CD4-positive, alpha-beta T cell treated with Interleukin-15 for 1 hour (primary cell): ENCODE results near the gene RICTOR.
"Not testable (repeated sequence)": the region's sequence is repeated elsewhere in the genome, so short reads cannot be mapped to it uniquely, and the experiment has no call there.

Source experiments
- DNase-seq: peaks from one replicate; pipeline ENCODE4 v3.0.0-alpha.2; 2020

The RICTOR gene

GRCh38 chr5:39055027-39055767 is 19.0 kb downstream of the RICTOR start:
- no peak for DNase-seq

GRCh38 chr5:39053189-39053588 is 21.0 kb downstream of the RICTOR start:
- no peak for DNase-seq

- no peak for DNase-seq
Observed at GRCh38 chr5:39052141-39052540, 22.1 kb downstream of the RICTOR start.

- DNase-seq: no peak
Observed at GRCh38 chr5:39049315-39049714, 24.9 kb downstream of the RICTOR start.

GRCh38 chr5:39040875-39041274 is 33.3 kb downstream of the RICTOR start:
- no peak for DNase-seq

GRCh38 chr5:39034493-39034892 is 39.7 kb downstream of the RICTOR start:
- not testable (repeated sequence) for DNase-seq

GRCh38 chr5:39031041-39031440 is 43.2 kb downstream of the RICTOR start:
- no peak for DNase-seq

GRCh38 chr5:39025456-39025855 is 48.7 kb downstream of the RICTOR start:
- DNase-seq: no peak

- no peak for DNase-seq
Observed at GRCh38 chr5:39024884-39025283, 49.3 kb downstream of the RICTOR start.

- DNase-seq: no peak
Observed at GRCh38 chr5:39024005-39024404, 50.2 kb downstream of the RICTOR start.

- DNase-seq: no peak
Observed at GRCh38 chr5:39023121-39023520, 51.1 kb downstream of the RICTOR start.

GRCh38 chr5:39022151-39022550 is 52.0 kb downstream of the RICTOR start:
- DNase-seq: no peak

GRCh38 chr5:39021413-39021812 is 52.8 kb downstream of the RICTOR start:
- no peak for DNase-seq

- DNase-seq: no peak
Observed at GRCh38 chr5:39020458-39020857, 53.7 kb downstream of the RICTOR start.

- DNase-seq: no peak
Observed at GRCh38 chr5:39019254-39019653, 54.9 kb downstream of the RICTOR start.

GRCh38 chr5:39017504-39017903 is 56.7 kb downstream of the RICTOR start:
- DNase-seq: no peak

- DNase-seq: no peak
Observed at GRCh38 chr5:39016587-39017275, 57.5 kb downstream of the RICTOR start.

- DNase-seq: no peak
Observed at GRCh38 chr5:39015743-39016586, 58.2 kb downstream of the RICTOR start.

GRCh38 chr5:39014561-39014960 is 59.6 kb downstream of the RICTOR start:
- DNase-seq: no peak

GRCh38 chr5:39013938-39014337 is 60.3 kb downstream of the RICTOR start:
- DNase-seq: no peak

GRCh38 chr5:39010958-39011357 is 63.2 kb downstream of the RICTOR start:
- DNase-seq: not testable (repeated sequence)

GRCh38 chr5:39009981-39010380 is 64.2 kb downstream of the RICTOR start:
- no peak for DNase-seq

- no peak for DNase-seq
Observed at GRCh38 chr5:39009280-39009679, 64.9 kb downstream of the RICTOR start.

- DNase-seq: no peak
Observed at GRCh38 chr5:39006650-39007049, 67.5 kb downstream of the RICTOR start.
